HUES64 (cell line): ENCODE data around the gene SECISBP2.

Source experiments
- H3K27ac ChIP-seq: 2 replicates; pipeline ENCODE4 v1.7.0; 2013; ENCODE audit warnings: low read depth, low read length, inconsistent platforms
- H3K27me3 ChIP-seq: 2 replicates; pipeline ENCODE4 v1.6.1; 2013; ENCODE audit warnings: mild to moderate bottlenecking, low read length; ENCODE audit not compliant: insufficient read depth
- H3K36me3 ChIP-seq: 2 replicates; pipeline ENCODE4 v1.6.1; 2013; ENCODE audit warnings: mild to moderate bottlenecking, low read length; ENCODE audit not compliant: insufficient read depth
- H3K4me1 ChIP-seq: 2 replicates; pipeline ENCODE4 v1.6.1; 2013; ENCODE audit warnings: mild to moderate bottlenecking, low read length, moderate library complexity; ENCODE audit not compliant: insufficient read depth
- H3K4me3 ChIP-seq: 2 replicates; pipeline ENCODE4 v1.5.1; 2013; ENCODE audit warnings: mild to moderate bottlenecking, low read length, moderate library complexity
- H3K9ac ChIP-seq: 2 replicates; pipeline ENCODE4 v1.6.1; 2013; ENCODE audit warnings: mild to moderate bottlenecking, low read depth, low read length
- H3K9me3 ChIP-seq: 2 replicates; pipeline ENCODE4 v1.6.1; 2013; ENCODE audit warnings: low read depth, low read length; ENCODE audit not compliant: insufficient read depth
- WGBS: fragments of 150-250, 120-280 bp; methylation state at CpG from one replicate; pipeline ENCODE4 v1.1.7; 2013; ENCODE audit warnings: missing lambda C conversion rate; 5-methylcytosine and 5-hydroxymethylcytosine counted together

SECISBP2 gene

GRCh38 chr9:89383030-89383720, 64.9 kb downstream of the SECISBP2 start:
- Histone ChIP-seq H3K27ac (no peak overlapping the region), H3K4me3 (no peak overlapping the region), H3K27me3 (no peaks in the 10 kb centered on the region), H3K9me3 (no peaks in the 10 kb centered on the region), H3K4me1 (no peaks in the 10 kb centered on the region), H3K36me3 (peaks cover 81% of the 10 kb centered on the region), H3K9ac (no peak overlapping the region)
- 91% methylated on average over 16 of the region's 16 CpGs for WGBS

DNA sequence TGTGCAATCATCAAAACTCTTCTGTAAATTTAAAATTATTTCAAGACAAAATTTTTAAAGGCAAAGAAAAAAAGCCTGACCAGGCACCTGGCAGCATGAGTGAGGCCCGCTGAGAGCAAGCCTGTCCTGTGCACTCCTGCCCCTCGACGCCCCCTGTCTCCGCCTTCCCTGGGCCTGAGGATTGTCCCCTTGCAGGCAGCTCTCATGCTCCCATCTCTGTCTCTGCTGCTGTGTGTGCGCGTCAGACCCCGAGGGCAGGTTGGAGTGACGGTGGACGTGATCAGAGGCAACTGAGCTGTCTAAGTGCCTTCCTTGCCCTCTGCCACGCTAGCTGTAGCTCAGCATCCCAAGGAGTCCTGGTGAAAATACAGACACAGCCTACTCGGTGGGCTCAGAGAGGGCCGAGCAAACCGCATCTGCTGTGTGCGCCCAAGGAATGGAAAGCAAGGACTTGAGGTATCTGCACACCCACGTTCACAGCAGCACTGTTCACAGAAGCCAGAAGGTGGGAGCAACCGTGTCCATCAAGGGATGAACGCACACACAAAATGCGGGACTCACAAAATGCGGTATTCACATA, 65.5 kb downstream of the SECISBP2 start:
- H3K27ac ChIP-seq, result no peak overlapping the region
- H3K9ac ChIP-seq, result no peak overlapping the region
- no peaks in the 10 kb centered on the region for H3K27me3 ChIP-seq
- no peaks in the 10 kb centered on the region for H3K4me1 ChIP-seq
- 93% methylated on average over 19 of the region's 19 CpGs for WGBS
- H3K4me3 ChIP-seq, result no peak overlapping the region
- no peaks in the 10 kb centered on the region for H3K9me3 ChIP-seq
- peaks cover 81% of the 10 kb centered on the region for H3K36me3 ChIP-seq

DNA sequence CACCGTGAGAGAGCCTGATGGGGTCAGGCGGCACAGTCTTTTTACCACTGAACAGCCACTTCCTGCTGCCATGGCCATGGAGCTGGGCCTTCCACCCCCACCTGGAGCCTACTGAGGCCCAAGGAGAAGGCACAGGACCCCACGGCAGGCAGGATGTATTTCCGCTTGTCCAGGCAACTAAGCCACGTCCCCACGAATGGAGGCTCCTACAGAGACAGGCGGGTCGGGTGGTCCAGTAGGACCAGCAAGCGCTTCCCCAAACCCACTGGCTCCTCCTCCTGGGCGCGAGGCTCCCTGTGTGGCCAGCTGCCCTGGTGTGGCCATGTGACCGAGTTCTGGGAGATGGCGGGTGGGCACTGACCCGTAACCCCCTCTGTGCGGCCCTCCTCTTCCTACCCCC, 66.5 kb downstream of the SECISBP2 start:
- Histone ChIP-seq H3K9me3 (no peaks in the 10 kb centered on the region), H3K27me3 (no peaks in the 10 kb centered on the region)

DNA sequence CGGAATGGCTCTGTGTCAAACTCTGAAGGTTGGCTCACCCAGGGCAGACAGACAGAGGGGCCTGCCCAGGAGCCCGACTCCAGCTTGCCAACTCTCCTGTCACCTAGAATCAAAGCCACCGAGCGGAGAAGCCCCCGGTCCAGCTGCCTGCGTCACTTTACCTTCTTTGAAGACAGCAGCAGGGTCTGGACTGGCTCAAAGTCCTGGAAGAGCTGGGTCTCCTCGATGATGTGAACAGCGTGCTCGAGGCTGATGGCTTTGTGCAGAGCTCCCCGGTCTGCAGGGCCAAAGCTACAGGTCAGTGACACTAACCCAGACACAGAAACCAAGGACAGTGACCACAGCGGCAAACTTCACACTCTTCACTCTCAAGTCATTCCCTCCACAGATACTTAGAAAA, 67.9 kb downstream of the SECISBP2 start:
- H3K36me3 ChIP-seq, result peaks cover 87% of the 10 kb centered on the region
- no peak overlapping the region for H3K27ac ChIP-seq
- no peak overlapping the region for H3K9ac ChIP-seq
- no peaks in the 10 kb centered on the region for H3K9me3 ChIP-seq
- WGBS, result 97% methylated on average over 11 of the region's 11 CpGs
- H3K4me3 ChIP-seq, result no peak overlapping the region
- H3K4me1 ChIP-seq, result no peaks in the 10 kb centered on the region
- no peaks in the 10 kb centered on the region for H3K27me3 ChIP-seq

More for the DNA sequence above, 66.5 kb downstream of the SECISBP2 start:
- Histone ChIP-seq H3K4me3 (no peak overlapping the region), H3K27ac (no peak overlapping the region), H3K36me3 (peaks cover 81% of the 10 kb centered on the region), H3K4me1 (no peaks in the 10 kb centered on the region), H3K9ac (no peak overlapping the region)
- WGBS, result 90% methylated on average over 15 of the region's 15 CpGs

DNA sequence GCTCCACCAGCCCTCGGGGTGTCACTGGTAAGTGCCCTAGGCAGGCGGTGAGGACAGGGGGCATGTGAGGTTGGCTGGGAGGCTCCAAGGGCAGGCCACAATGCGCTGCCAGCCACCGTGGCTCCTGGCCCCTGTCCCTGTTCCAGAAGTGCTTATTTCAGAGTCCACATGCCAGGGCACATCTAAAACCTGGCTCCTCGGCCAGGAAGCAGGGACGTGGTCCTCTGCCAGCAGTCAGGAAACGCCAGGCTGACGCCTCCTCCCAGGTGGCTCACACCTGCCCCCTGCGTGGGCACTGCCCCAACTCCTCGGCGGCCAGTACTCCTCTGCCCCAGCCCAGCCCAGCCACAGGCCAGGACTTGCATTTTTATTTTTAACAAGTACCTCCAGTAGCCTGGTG, 68.5 kb downstream of the SECISBP2 start:
- Histone ChIP-seq H3K9ac (no peak overlapping the region), H3K4me1 (no peaks in the 10 kb centered on the region), H3K4me3 (no peak overlapping the region), H3K27ac (no peak overlapping the region), H3K9me3 (no peaks in the 10 kb centered on the region), H3K27me3 (no peaks in the 10 kb centered on the region), H3K36me3 (peaks cover 88% of the 10 kb centered on the region)
- 94% methylated on average over 11 of the region's 11 CpGs for WGBS

DNA sequence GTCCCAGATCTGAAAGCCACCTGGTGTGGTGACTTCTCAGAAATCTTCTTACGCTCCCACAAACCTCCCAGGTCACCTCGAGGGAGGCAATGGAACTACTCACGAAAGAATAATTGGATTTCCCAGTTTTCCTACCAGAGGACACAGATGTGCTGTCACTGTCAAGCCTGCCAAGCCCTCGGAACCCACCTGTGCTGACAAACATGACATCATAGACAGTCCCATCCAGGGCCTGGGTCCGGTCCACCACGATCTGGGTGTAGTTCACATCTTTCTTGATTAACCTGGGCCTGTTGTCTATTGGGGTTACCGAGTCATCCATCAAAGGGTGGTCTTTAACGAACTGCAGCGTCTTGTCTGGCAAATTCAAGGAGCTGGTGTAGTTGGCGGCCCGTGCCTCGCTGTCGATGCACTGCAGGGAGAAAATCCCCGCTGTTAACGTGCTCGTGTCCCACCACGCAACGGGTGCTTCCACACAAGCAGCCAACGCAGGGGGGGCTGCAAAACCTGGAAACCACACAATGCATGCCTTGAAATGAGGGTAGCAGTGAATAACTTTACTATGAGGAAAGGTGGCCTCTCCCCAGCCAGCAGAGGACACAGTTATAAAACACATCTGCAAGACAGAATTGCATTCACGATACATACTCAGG, 69.0 kb downstream of the SECISBP2 start:
- H3K9me3 ChIP-seq, result no peaks in the 10 kb centered on the region
- no peak overlapping the region for H3K27ac ChIP-seq
- peaks cover 89% of the 10 kb centered on the region for H3K36me3 ChIP-seq
- 96% methylated on average over 19 of the region's 20 CpGs for WGBS
- H3K4me1 ChIP-seq, result no peaks in the 10 kb centered on the region
- no peak overlapping the region for H3K4me3 ChIP-seq
- no peaks in the 10 kb centered on the region for H3K27me3 ChIP-seq
- H3K9ac ChIP-seq, result no peak overlapping the region

DNA sequence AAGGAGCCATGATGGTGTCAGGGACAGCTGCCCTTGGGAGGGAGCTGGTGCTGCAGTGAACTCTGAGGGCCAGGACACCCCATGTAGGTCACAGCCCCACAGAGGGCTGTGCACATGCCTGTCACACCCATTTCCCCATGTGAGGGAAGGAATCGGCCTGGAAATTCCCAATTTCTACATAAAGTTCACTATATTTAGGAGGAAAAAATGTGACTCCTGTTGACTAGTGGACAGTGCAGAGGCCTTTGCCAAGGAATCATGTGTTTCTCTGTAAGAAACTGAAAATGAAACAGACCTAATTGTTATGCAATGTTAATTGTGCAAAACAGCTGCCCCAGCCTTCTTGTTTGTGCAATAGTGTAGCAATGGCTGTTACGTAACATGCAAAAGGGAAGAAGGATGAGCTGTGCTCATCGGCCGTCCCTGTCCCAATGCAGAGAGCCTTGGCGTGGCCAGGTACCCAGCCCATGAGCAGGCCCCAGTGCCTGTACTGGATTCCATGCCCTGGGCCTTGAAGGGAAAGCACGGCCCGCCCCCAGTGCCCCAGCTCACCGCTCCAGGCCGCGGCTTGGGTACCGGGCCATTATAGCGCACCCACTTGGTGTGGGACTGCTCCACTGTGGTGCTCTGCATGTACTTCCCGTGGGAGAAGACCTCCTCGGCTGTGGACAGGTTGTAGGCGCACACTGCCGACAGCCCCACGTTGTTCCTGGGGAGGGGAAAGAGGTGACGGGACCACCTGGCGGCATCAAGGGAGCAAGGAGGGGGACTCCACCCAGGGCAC, 70.0 kb downstream of the SECISBP2 start:
- H3K9me3 ChIP-seq, result no peaks in the 10 kb centered on the region
- H3K27me3 ChIP-seq, result no peaks in the 10 kb centered on the region
- no peak overlapping the region for H3K27ac ChIP-seq
- WGBS, result 96% methylated on average over 18 of the region's 19 CpGs
- H3K4me3 ChIP-seq, result no peak overlapping the region
- no peak overlapping the region for H3K9ac ChIP-seq
- no peaks in the 10 kb centered on the region for H3K4me1 ChIP-seq
- H3K36me3 ChIP-seq, result peaks cover 94% of the 10 kb centered on the region

GRCh38 chr9:89388868-89389177, 70.5 kb downstream of the SECISBP2 start:
- Histone ChIP-seq H3K4me1 (no peaks in the 10 kb centered on the region), H3K4me3 (no peak overlapping the region), H3K9ac (no peak overlapping the region), H3K36me3 (peaks cover 97% of the 10 kb centered on the region), H3K27me3 (no peaks in the 10 kb centered on the region), H3K9me3 (no peaks in the 10 kb centered on the region), H3K27ac (no peak overlapping the region)
- WGBS, result 95% methylated on average over 12 of the region's 12 CpGs

DNA sequence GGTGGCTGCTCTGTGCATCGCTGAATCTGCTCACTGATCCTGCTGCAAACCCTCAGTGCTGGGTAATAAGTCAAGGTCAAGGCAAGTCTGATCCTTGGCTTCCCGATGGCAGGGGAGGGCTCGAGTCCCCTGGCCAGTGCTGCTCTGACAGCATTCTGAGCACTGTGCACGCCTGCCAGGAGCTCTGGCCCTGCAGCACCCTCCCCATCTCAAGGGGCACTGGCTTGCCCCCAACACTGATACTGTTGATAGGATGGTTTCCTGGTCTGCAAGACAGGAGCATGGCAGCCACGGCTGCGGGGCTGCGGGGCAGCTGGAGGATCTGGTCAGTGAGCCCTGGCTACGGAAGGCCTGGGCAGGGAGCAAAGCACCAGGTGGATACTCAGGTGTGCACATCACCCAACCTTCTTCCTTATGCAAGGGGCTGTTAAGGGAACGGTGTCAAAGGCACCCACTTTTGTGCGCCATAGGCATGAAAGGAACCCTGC, 71.8 kb downstream of the SECISBP2 start:
- H3K27ac ChIP-seq, result no peak overlapping the region
- H3K9me3 ChIP-seq, result no peaks in the 10 kb centered on the region
- 93% methylated on average over 10 of the region's 10 CpGs for WGBS
- H3K36me3 ChIP-seq, result peaks cover 94% of the 10 kb centered on the region
- H3K4me1 ChIP-seq, result no peaks in the 10 kb centered on the region
- no peaks in the 10 kb centered on the region for H3K27me3 ChIP-seq
- H3K9ac ChIP-seq, result no peak overlapping the region
- no peak overlapping the region for H3K4me3 ChIP-seq

DNA sequence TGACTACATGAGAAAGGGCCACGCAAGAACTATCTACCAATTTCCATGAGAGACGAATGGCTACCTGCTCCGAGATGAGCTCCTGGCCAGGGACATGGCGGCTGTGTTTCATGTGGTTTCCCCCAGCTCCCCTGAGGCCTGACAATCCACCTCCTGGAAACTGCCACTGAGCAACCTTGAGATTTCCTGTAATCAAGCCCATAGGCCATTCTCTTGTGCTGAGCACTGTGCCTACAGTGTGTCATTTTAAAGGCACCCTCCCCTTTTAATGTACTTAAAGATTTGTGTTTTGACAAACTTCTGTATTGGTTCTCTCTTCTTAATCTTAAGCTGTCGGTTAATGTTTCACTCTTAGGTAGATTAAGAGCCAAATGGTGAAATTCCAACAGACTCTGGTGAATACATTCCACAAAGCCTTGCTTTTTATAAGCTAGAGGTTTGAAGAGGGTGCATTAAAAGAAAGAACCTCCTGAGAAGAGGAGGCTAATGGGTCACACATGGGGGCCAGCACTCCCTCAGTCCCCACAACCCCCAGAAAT, 72.3 kb downstream of the SECISBP2 start:
- 93% methylated on average over 5 of the region's 5 CpGs for WGBS
- Histone ChIP-seq H3K4me3 (no peak overlapping the region), H3K9ac (no peak overlapping the region), H3K4me1 (no peaks in the 10 kb centered on the region), H3K36me3 (peaks cover 93% of the 10 kb centered on the region), H3K9me3 (no peaks in the 10 kb centered on the region), H3K27me3 (no peaks in the 10 kb centered on the region), H3K27ac (no peak overlapping the region)

DNA sequence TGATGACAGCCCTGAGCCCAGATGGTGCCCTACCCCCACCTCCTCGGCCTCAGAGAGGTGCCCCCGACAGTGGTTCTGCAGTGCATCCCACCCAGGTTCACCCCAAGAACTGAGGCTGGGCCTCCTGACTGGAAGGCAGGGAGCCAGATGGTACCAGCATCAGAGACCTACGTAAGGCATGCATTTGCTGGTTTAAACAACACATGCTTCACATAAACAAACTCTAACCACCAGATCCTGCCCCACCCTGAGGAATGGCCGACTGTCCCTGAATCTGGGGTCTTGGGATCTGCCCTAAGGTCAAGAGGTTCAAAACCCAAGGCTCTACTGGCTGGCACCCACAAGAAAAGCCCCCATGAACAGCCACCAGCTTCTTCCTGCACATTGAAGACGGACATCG, 73.3 kb downstream of the SECISBP2 start:
- Histone ChIP-seq H3K9me3 (no peaks in the 10 kb centered on the region), H3K36me3 (peaks cover 95% of the 10 kb centered on the region), H3K27me3 (no peaks in the 10 kb centered on the region), H3K9ac (no peak overlapping the region), H3K27ac (no peak overlapping the region), H3K4me1 (no peaks in the 10 kb centered on the region), H3K4me3 (no peak overlapping the region)
- WGBS, result 93% methylated on average over 6 of the region's 6 CpGs
